Rectal smooth muscle tissue (tissue), 1 donor: ENCODE results near the gene TOP2A.
A peak's percentile ranks its signal among the peaks of the same experiment; 100 is the strongest.

Experiments used
- H3K27ac ChIP-seq: one replicate; pipeline ENCODE4 v1.7.0; 2013; ENCODE audit warnings: low read depth, low read length, inconsistent platforms
- H3K27me3 ChIP-seq: one replicate; pipeline ENCODE4 v1.7.0; 2013; ENCODE audit warnings: low read length; ENCODE audit not compliant: control insufficient read depth, insufficient read depth
- H3K36me3 ChIP-seq: one replicate; pipeline ENCODE4 v1.7.0; 2013; ENCODE audit warnings: low read length; ENCODE audit not compliant: control insufficient read depth, insufficient read depth
- H3K4me1 ChIP-seq: one replicate; pipeline ENCODE4 v1.7.0; 2013; ENCODE audit warnings: low read length; ENCODE audit not compliant: control insufficient read depth, insufficient read depth
- H3K4me3 ChIP-seq: one replicate; pipeline ENCODE4 v1.7.0; 2013; ENCODE audit warnings: low read length
- H3K9ac ChIP-seq: one replicate; pipeline ENCODE4 v1.7.0; 2013; ENCODE audit warnings: low read length

Gene TOP2A

GRCh38 chr17:40448639-40449261, 31.1 kb upstream of the TOP2A start:
- H3K4me3 ChIP-seq = peak overlapping the region; percentile 48
- H3K9ac ChIP-seq = no peak overlapping the region
- H3K4me1 ChIP-seq = peaks cover 66% of the 10 kb centered on the region

DNA sequence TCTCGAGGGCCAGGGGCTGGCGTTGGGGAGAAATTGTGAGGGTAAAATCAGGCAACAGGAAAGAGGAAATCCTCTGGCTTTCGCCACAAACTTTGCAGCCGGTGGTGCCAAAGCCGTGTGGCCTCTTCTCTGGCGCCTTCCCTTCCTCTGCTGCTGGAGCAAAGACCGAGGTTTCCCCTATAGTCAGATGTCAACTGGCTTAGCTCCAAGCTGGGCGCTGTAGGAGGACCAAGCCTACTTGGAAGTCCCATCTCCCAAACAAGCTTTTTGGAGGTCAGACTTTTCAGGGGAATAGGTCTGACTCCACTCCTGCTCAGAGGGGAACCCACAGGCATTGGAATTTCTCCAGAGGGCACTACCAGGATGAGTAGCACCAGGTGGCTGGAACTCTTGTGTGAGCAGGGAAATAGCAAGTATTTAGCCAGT, 30.5 kb upstream of the TOP2A start:
- no peaks in the 10 kb centered on the region for H3K27me3 ChIP-seq
- no peak overlapping the region for H3K9ac ChIP-seq
- H3K27ac ChIP-seq = peak overlapping the region; percentile 61
- H3K36me3 ChIP-seq = peaks cover 4% of the 10 kb centered on the region
- H3K4me1 ChIP-seq = peaks cover 61% of the 10 kb centered on the region
- H3K4me3 ChIP-seq = peak overlapping the region; percentile 48

More at GRCh38 chr17:40448639-40449261, 31.1 kb upstream of the TOP2A start:
- Histone ChIP-seq H3K36me3 (peaks cover 9% of the 10 kb centered on the region), H3K27me3 (no peaks in the 10 kb centered on the region), H3K27ac (peak overlapping the region; percentile 61)

DNA sequence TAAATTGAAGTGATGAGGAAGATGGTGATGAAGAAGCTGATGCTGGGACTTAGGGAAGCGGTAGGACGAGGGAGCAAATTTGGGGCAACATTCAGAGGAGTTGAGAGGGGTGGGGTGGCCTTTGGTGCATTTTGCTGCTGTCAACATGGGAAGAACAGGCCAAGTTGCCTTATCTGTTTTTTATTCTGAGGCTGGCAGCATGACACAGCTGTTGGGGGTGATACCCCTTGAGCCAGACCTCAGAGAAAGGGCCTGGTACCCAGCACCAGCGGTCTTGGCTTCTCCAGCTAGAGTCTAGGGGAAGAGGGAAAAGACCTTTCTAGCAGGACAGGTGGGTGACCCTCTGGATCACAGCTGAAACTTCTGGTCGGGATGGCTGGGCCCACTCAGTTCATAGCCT, 30.1 kb upstream of the TOP2A start:
- H3K9ac ChIP-seq = no peak overlapping the region

DNA sequence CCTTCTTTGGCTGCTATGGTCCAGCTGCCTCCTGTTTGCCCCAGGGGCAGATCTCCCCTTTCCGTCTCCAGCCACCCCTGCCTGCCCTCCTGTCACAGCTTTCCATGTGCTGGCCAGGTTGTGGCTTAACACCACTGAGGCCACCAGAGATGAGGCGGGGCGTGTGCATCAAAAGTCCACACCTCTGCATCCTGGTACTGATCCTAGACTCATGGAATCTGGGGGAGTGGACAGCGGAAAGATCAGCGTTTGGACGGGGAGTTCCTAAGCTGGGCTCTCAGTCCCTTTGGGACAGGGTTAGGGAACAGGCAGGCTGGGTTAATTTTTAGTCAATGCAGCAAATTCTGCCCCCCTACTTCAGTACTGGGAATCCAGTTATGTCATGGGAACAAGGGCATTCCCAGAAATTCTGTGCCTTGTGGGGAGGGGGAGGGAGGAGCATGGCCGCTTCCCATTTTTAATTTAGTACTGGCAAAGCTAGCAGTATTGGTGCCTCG, 29.5 kb upstream of the TOP2A start:
- no peaks in the 10 kb centered on the region for H3K27me3 ChIP-seq
- peak overlapping the region; percentile 48 for H3K4me3 ChIP-seq
- H3K9ac ChIP-seq = no peak overlapping the region
- H3K4me1 ChIP-seq = peaks cover 57% of the 10 kb centered on the region
- no peaks in the 10 kb centered on the region for H3K36me3 ChIP-seq
- peak overlapping the region; percentile 61 for H3K27ac ChIP-seq

More for the DNA sequence above, 30.1 kb upstream of the TOP2A start:
- Histone ChIP-seq H3K27me3 (no peaks in the 10 kb centered on the region), H3K27ac (peak overlapping the region; percentile 61), H3K4me1 (peaks cover 57% of the 10 kb centered on the region), H3K4me3 (peak overlapping the region; percentile 48), H3K36me3 (peaks cover 3% of the 10 kb centered on the region)

- H3K4me1 ChIP-seq = peaks cover 52% of the 10 kb centered on the region
- H3K27ac ChIP-seq = peak overlapping the region; percentile 97
- H3K4me3 ChIP-seq = peak overlapping the region; percentile 88
Observed at GRCh38 chr17:40445751-40446468, 28.2 kb upstream of the TOP2A start.

GRCh38 chr17:40443988-40444899, 26.5 kb upstream of the TOP2A start:
- H3K4me1 ChIP-seq = peaks cover 40% of the 10 kb centered on the region
- H3K36me3 ChIP-seq = no peaks in the 10 kb centered on the region
- H3K4me3 ChIP-seq = peak overlapping the region; percentile 88
- H3K27ac ChIP-seq = peak overlapping the region; percentile 97
- no peaks in the 10 kb centered on the region for H3K27me3 ChIP-seq
- peak overlapping the region; percentile 95 for H3K9ac ChIP-seq

More at GRCh38 chr17:40445751-40446468, 28.2 kb upstream of the TOP2A start:
- Histone ChIP-seq H3K9ac (peak overlapping the region; percentile 52), H3K27me3 (no peaks in the 10 kb centered on the region), H3K36me3 (no peaks in the 10 kb centered on the region)

DNA sequence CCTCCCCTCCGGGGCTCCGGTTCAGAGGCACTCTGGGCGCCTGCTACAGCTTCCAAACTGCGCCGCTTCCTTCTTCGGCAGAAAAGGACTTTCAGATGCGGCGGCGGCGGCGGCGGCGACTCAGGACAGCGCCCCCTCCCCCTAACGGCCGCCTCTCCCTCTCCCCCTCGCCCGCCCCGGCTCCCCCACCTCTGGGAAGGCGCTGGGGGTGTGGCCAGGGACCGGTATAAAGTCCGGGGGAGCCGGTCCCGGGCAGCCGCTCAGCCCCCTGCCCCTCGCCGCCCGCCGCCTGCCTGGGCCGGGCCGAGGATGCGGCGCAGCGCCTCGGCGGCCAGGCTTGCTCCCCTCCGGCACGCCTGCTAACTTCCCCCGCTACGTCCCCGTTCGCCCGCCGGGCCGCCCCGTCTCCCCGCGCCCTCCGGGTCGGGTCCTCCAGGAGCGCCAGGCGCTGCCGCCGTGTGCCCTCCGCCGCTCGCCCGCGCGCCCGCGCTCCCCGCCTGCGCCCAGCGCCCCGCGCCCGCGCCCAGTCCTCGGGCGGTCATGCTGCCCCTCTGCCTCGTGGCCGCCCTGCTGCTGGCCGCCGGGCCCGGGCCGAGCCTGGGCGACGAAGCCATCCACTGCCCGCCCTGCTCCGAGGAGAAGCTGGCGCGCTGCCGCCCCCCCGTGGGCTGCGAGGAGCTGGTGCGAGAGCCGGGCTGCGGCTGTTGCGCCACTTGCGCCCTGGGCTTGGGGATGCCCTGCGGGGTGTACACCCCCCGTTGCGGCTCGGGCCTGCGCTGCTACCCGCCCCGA, 25.7 kb upstream of the TOP2A start, which contains the start of gene IGFBP4:
TSS of gene IGFBP4 (plus strand) at position 255 of the 792 bp plus-strand sequence. CDS start at position 541, 286 bp downstream.
- no peaks in the 10 kb centered on the region for H3K27me3 ChIP-seq

GRCh38 chr17:40442392-40443195, 24.9 kb upstream of the TOP2A start:
- no peaks in the 10 kb centered on the region for H3K36me3 ChIP-seq
- peak overlapping the region; percentile 97 for H3K27ac ChIP-seq
- peak overlapping the region; percentile 61 for H3K9ac ChIP-seq
- peak overlapping the region; percentile 74 for H3K4me3 ChIP-seq
- H3K4me1 ChIP-seq = peaks cover 28% of the 10 kb centered on the region
- H3K27me3 ChIP-seq = no peaks in the 10 kb centered on the region

More for the DNA sequence above, 25.7 kb upstream of the TOP2A start, which contains the start of gene IGFBP4:
- Histone ChIP-seq H3K36me3 (no peaks in the 10 kb centered on the region), H3K9ac (peak within 1 kb of the TSS; percentile 95), H3K27ac (peak within 1 kb of the TSS; percentile 97), H3K4me1 (peaks cover 32% of the 10 kb centered on the region), H3K4me3 (peak within 1 kb of the TSS; percentile 88)

GRCh38 chr17:40440166-40440565, 22.5 kb upstream of the TOP2A start:
- Histone ChIP-seq H3K4me3 (no peak overlapping the region), H3K4me1 (peaks cover 15% of the 10 kb centered on the region), H3K36me3 (no peaks in the 10 kb centered on the region), H3K27ac (no peak overlapping the region), H3K27me3 (no peaks in the 10 kb centered on the region), H3K9ac (no peak overlapping the region)

GRCh38 chr17:40437095-40437732, 19.5 kb upstream of the TOP2A start:
- H3K9ac ChIP-seq = no peak overlapping the region
- peaks cover 31% of the 10 kb centered on the region for H3K4me1 ChIP-seq
- peak overlapping the region; percentile 51 for H3K27ac ChIP-seq
- H3K36me3 ChIP-seq = no peaks in the 10 kb centered on the region
- H3K27me3 ChIP-seq = no peaks in the 10 kb centered on the region
- no peak overlapping the region for H3K4me3 ChIP-seq
